Right forelimb (tissue), 1 donor: ENCODE data around the gene LCE2B.
"Not testable (repeated sequence)": the region's sequence is repeated elsewhere in the genome, so short reads cannot be mapped to it uniquely, and the experiment has no call there.

Source experiments
- DNase-seq: peaks from one replicate; pipeline ENCODE4 v3.0.0-alpha.2; 2018

The LCE2B gene, protein sequence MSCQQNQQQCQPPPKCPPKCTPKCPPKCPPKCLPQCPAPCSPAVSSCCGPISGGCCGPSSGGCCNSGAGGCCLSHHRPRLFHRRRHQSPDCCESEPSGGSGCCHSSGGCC

DNA sequence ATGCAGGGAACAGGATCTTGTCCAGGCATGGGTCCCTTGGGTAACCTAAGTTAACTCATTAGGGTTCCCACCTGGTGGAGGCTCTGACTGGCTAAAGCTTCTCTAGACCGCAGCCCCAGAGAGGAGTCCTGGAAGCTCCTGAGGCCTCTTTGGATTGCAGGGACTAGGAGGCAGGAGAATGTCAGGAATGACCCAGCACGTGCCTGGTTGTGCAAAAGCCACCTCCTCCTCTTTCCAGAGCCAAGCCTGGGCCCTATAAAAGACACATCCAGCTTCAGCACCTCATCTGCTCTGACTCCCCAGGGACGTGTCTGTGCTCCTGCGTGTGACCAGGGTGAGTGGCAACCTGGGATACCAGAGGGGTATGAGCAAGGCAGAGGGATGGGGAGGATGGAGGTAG lies at the start of gene LCE2B:
Gene LCE2B, plus strand, starts transcription at position 301 of the 400 bp plus-strand sequence. CDS start 721 bp downstream, outside the sequence.
- DNase-seq, result not testable (repeated sequence)

DNA sequence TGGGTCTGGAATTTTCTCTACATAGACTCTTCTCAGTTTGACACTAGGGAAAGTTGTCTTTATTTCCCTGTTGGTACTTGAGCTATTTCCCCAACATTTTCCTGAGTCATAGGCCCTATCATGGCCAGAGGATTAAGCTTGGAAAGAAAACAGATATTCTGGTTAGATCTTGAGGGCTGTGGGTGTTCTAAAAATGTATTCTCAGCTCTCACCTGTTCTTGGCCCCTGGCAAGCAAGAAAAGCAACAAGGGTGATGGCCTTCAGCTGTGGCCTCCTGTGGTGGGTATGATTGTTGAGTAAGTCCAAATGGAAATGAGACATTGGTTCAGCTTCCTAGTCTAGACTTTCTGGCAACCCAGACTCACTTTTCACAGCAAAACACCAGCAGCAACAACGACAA lies 45.6 kb upstream of the LCE2B start:
- no peak for DNase-seq

DNA sequence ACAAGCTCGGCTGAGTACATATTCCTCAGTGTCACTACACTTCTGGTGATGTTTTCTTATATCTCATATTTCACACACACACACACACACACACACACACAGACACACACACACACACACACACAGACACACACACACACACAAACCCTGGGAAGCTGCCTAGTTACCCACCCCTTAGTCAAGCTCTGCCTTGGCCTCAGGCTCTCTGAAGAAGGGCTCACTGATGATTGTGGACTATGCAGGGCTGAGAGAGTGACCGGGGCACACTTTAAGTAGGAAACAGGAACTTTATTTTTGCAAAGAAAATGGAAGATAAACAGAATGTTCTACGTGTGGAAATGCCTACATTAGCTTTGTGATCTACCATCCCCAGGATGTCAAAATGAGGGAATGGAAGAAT lies 42.0 kb upstream of the LCE2B start:
- no peak for DNase-seq

DNA sequence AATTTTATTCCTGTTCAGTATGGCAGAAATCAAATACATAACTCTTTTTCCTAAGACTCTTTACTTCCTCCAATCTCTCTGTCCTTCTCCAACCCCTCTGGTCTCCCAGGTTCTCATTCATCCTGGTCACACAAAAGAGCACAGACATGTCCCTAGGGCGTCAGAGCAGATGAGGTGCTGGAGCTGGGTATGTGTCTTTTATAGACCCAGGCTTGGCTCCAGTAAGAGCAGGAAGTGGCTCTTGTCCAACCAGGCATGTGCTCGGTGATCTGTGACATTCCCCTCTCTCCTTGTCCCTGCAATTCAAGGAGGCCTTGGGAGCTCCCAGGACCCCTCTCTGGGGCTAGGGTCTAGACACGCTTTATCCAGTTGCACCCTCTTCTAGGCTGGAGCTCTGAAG lies 40.8 kb upstream of the LCE2B start:
- no peak for DNase-seq

DNA sequence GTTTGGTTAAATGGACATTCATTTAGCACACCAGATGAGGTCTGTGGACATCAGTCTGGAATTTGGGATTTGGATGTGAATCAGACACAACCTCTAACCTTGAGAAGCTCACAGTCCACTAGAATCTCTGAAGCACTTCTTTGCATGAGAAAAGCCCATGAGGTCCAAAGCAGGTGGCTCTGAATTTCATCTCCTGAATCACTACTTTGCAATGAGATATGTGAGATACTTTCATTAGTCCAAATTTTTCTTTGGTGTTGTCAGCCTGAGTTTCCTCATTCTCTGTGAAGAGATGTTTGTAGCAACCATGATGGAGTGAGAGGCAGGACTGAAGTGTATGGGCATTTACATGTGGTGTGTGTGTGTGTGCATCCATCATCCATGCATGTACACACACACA lies 39.3 kb upstream of the LCE2B start:
- DNase-seq, result no peak

DNA sequence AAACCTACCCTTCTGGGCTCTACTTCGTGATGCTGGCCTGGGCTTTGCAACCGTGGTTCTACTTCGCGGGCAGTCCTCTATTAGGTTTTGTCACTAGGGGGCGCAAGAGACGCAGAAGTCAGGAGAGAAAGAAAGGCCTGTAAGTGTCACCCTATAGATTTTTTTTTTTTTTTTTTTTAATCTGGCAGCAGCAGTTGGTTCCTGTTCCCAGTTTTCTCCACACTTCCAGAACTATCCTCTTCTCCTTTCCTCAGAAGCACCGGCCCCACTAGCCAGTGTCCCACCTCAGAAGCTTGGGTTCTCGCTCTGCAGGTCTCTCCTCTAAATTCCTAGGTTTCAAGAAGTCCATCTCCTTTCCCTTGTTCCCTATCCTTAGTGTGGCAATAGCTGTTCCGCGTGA lies 31.8 kb upstream of the LCE2B start:
- DNase-seq, result peak; percentile 59

DNA sequence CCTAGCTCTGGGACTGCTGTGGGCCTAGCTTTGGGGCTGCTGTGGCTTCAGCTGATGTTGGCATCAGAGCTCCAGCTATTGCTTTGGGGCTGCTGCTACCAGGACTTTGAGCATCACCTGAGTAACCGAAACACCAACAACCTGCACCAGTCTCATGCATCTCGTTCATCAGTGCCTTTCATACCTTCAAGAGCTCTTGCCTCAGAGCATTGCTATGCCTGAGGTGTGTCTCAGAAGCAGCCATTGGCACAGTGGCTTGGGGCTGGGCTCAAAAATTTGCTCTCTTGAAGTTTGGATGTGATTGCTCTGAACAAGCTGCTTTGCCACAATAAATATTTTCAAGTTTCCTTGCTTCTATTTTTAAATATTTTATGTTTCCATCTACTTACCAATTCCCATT lies 29.5 kb upstream of the LCE2B start:
- no peak for DNase-seq

DNA sequence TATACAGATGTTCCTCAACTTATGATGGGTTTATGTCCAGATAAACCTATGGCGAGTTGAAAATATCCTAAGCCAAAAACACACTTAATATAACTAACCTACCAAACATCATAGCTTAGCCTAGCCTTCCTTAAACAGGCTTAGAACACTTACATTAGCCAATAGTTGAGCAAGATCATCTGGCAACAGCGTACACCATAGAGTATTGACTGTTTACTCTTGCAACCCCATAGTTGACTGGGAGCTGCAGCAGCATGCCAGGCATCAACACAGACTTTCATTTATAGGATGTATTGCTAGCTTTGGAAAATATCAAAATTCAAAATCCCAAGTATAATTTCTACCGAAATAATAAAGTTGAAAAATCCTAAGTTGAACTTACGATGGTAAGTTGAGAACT lies 28.2 kb upstream of the LCE2B start:
- DNase-seq, result no peak

DNA sequence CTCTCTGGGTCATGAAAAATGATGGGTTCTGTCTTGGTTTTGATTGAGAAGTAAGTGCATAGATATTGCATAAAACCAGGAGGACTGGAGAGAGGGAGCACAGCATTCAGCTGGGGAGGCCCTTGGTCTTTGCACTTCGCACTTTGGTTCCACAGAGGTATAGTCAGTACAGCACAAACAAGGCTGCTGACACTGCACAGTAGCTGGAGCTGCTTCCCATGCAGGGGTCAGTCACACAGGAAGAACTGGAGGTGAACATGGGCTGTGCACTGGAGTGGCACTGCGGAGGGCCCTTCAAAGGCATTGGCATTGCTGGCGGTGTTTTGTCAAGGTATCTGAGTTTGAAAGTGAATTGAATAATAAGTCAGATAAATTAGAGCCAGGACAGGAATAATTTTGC lies 27.3 kb upstream of the LCE2B start:
- no peak for DNase-seq

DNA sequence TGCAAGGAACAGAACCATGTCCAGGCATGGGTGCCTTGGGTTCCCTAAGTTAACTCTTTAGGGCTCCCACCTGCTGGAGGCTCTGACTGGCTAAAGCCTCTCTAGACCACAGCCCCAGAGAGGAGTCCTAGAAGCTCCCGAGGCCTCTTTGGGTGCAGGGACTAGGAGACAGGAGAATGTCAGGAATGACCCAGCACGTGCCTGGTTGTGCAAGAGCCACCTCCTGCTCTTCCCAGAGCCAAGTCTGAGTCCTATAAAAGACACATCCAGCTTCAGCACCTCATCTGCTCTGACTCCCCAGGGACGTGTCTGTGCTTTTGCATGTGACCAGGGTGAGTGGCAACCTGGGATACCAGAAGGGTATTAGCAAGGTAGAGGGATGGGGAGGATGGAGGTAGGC lies 22.8 kb upstream of the LCE2B start, which contains the start of gene LCE2D:
Gene LCE2D, plus strand, starts transcription at position 283 of the 400 bp plus-strand sequence. CDS start 726 bp downstream, outside the sequence.
- DNase-seq, result no peak

DNA sequence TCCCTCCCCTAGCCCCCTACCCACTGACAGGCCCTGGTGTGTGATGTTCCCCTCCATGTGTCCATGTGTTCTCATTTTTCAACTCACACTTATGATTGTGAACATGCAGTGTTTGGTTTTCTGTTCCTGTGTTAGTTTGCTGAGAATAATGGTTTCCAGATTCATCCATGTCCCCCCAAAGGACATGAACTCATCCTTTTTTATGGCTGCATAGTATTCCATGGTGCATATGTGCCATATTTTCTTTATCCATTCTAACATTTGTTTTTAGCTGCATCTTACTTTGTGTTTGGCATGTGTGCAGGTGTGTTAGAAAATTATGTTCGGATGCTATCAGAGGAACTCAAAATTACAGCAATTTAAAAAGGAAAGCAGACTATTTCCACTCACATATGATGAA lies 19.8 kb upstream of the LCE2B start:
- DNase-seq, result not testable (repeated sequence)

DNA sequence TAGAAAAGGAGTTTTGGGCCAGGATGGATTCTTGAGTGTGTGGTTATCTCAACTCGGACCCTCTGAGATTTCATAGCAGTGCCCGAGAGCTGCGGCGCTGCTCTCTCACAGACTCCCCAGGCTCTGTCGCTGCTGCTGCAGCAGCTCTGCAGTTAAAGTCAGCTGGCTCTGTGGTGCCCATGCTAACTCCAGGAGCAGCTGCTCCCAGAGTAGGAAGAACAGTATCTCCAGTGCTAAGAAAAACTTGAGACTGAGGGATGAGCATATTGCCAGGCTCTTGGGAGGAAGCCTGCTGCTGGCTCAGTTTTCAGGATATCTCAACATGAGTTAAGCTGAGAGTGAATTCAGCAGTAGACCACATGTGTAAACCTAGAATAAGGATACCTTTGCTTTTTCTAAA lies 18.3 kb upstream of the LCE2B start:
- DNase-seq, result no peak

DNA sequence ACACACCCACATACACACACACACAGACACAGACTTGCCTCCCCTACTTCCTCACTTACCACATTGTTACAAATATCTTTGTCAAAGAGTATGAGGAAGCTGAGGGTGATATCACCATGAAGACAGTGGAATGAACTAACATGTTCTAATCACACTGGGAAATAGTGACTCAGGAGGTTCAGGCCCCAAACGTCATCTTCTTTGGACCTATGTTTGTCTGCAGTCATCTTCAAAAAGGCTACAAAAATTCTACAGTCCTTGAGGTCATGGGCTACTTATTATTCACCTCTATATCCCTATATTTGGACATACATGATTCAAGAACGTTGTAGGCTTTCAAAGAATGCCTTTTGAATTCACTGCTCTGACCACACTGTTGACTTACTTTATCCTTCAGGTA lies 12.9 kb upstream of the LCE2B start:
- no peak for DNase-seq

DNA sequence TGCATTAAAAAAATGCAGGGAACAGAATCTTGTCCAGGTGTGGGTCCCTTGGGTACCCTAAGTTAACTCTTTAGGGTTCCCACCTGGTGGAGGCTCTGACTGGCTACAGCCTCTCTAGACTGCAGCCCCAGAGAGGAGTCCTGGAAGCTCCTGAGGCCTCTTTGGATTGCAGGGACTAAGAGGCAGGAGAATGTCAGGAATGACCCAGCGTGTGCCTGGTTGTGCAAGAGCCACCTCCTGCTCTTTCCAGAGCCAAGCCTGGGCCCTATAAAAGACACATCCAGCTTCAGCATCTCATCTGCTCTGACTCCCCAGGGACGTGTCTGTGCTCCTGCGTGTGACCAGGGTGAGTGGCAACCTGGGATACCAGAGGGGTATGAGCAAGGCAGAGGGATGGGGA lies 10.9 kb upstream of the LCE2B start, which contains the start of gene LCE2C:
Gene LCE2C, plus strand, starts transcription at position 297 of the 400 bp plus-strand sequence. CDS start 737 bp downstream, outside the sequence.
- DNase-seq, result not testable (repeated sequence)

DNA sequence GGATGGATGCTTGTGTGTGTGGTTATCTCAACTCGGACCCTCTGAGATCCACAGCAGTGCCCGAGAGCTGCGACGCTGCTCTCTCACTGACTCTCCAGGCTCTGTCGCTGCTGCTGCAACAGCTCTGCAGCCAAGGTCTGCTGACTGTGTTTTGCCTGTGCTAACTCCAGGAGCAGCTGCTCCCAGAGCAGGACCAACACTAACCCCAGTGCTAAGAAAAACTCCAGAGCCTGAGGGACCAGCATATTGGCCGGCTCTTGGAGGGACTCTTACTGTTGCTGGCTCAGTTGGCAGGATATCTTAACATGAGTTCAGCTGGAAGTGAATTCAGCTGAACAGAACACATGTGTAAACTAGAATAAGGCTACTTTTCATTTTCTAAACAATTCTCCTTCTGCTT lies 6.5 kb upstream of the LCE2B start:
- no peak for DNase-seq

DNA sequence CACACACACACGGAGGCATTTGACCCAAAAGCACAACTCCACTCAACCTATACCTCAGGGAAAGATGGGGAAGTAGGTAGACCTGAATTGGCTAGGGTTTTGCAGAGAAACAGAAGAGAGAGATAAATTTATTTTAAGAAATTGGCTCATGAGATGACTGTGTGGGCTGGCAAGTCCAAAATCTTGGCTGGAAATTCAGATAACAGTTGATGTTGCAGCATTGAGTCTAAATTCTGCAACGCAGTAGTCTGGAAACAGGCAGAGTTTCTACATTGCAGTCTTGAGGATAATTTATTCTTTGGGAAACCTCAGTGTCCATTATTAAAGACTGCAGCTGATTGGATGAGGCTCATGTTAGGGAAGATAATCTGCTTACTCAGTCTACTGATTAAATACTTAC lies 4.3 kb upstream of the LCE2B start:
- DNase-seq, result no peak

DNA sequence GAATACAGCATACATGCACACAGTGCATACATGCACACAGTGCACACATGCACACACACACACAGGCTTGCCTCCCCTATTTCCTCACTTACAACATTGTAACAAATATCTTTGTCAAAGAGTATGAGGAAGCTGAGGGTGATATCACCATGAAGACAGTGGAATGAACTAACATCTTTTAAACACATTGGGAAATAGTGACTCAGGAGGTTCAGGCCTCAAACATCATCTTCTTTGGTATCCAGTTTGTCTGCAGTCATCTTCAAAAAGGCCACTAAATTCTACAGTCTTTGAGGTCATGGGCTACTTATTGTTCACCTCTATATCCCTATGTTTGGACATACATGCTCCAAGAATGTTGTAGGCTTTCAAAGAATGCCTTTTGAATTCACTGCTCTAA lies 2.1 kb upstream of the LCE2B start:
- DNase-seq, result no peak

DNA sequence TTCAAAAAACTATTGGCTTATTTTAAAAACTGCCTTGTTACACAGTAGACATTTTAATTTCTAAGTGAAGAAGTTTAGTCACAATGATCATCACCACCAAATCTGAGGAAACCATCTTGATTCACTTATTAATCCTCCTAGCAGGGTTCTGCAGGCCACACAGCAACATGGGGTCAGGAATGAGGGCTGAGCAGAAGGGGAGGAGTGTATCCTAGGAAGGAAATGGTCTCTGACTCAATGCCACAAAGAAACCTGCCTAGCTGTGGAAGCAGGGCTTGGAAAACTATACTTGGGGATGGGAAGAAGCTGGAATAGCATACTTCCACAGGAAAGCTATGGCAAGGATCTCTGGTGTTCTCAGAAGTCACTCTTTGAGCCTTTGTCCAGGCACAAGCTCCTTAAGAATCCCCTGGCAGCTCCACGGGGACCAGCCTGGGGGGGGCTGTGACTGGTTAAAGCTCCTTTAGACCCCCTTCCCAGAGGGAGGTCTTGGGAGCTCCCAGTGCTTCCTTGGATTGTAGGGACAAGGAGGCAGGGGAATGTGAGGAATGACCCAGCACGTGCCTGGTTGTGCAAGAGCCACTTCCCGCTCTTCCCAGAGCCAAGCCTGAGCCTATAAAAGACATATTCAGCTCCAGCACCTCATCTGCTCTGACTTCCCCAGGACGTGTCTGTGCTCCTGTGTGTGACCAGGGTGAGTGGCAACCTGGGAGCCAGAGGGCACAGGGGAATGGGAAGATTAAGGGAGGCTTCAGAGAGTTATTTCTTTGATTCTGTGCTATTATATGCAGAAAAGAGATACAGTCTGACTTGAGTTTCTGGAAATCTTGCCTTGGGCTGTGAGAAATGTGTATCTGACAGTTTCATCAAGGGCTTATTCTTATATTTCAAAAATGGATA lies 12.0 kb downstream of the LCE2B start, which contains the start of gene LCE2A:
Gene LCE2A, plus strand, starts transcription at position 645 of the 900 bp plus-strand sequence. CDS start 557 bp downstream, outside the sequence.
- DNase-seq, result no peak

DNA sequence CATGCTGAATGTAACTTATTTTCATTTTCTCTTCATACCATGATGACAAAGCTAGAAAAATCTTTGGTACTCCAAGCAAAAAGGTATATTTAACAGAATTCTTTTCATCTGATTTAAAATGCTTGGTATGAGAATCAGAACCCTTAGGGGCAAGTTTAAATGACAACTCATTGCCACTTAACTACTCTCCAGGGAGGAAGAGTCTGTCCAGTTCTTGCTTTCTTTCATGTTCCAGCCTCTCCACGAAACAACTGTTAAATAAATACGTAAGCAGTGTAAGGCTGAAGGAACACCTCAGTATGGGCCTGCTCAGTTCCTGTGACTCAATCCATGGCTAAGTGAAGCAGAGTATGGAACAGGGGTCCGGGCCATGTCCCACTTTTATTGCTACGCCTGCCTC lies 13.8 kb downstream of the LCE2B start:
- no peak for DNase-seq

DNA sequence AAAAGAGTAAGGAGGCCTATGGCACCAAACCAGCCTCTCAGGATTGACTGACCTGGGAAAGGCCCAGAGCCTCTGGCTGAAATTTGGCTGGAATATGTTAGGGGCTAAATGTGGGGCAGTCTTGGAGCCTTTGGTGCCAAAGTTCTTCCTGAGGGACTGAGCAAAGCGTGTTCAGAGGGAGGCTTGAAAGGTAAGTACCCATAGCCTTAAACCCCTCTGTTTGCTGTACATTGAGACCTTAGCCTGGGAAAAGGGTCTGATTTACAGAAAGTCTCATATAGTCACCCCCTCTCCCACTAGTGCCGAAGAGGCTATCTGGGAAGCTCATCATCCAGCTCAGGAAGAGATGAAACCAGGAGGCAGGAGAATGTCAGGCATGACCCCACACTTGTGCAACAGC lies 21.9 kb downstream of the LCE2B start, which contains the start of gene LCE4A:
Gene LCE4A, plus strand, starts transcription at position 301 of the 400 bp plus-strand sequence. CDS start 916 bp downstream, outside the sequence.
- no peak for DNase-seq

DNA sequence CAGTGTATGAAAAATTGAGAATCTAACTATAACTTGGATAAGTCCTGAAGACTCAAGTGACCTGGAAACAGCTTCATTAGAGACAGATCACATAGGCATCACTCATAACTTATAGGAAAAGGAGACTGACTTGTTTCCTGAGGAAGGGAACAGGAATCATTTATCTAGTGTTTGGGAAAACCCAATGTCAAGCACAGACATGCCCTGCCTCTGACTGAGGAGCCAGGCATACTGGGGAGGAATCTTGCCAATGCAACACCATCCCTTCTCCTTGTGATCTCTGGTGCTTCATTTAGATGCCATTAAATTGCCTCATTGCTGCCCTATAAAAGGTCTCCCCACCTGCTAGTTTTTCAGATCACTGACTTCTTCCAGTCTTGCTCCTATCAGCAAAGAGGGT lies 32.3 kb downstream of the LCE2B start:
- DNase-seq, result no peak

DNA sequence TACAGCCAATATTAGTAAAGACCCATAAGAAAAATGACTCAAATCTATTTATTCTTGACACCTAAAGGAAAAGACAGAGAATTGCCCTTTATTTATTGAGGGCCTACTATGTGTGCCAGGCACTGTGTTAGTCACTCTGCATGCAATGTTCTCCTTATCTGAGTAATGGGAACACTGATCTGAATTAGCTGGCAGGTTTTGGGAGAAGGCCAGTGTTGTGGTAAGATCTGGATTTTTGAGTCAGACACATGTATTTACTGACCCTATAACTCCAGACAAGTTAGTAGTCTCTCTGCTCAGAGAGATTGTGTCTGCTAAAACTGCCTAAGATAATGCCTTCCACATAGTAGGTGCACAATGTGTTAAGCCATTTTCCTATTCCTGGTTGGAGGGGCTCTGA lies 39.3 kb downstream of the LCE2B start:
- no peak for DNase-seq

DNA sequence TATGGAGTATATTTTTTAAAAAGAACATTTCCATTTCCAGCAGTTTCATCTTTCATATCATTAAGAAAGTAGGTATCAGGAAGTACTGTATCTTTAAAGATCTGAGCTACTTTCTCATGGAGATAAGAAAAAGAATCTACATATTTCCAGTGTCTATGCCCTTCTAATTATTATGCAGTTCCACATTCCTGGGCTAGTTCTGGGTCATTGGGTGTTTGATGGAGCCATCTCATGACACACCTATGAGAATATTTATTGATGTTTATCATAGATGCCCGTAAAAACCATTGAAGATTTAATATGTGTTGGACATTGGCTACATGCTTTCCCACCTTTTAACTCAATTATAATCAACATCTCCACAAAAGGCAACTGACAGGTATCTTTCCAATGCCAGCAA lies 43.1 kb downstream of the LCE2B start:
- no peak for DNase-seq

DNA sequence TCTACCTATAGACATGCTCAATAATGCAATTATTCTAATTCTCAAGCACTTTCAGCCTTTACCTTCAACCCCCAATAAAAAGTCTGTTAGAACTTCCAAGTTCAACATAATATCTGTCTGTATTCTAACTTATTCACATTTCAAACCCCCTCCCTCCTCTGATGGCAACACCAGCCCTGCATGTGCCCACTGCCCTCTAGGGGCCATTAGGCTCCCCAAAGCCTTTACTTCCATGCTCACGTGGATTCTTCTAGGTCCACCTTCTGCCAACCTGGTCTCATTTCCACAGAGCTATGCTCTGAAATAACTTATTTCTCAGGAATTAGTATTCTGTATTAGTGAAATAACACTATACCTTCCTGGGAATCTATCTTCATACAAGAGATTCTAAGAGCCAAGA lies 49.7 kb downstream of the LCE2B start:
- DNase-seq, result no peak
